Upper lobe of left lung (tissue), 6 donors: Measurements from ENCODE around the gene TRPC4. TPM values are rescaled to one million over a fixed set of nuclear protein-coding genes. Genes with fewer than 3 reads are reported as not detected.
A peak's percentile ranks its signal among the peaks of the same experiment; 100 is the strongest.

Experiments used
- ATAC-seq, 2 donors: fragments of 200-7000 bp; cut with Tn5 transposase; one replicate each; pipeline ENCODE4 v1.9.1; 2022; ENCODE audit warnings: mild to moderate bottlenecking in 2 of 2, moderate library complexity in 2 of 2; ENCODE audit not compliant: low FRiP score in 2 of 2
- DNase-seq, 2 donors: peaks; one replicate each; pipeline ENCODE4 v3.0.0-alpha.2; 2019 to 2020
- H3K27ac ChIP-seq, 4 donors: fragments of 200-600 bp; sonication (generic); one replicate each; pipeline ENCODE4 v1.5.1; 2016 to 2019
- H3K27me3 ChIP-seq, 4 donors: fragments of 200-600 bp; sonication (generic); one replicate each; pipeline ENCODE4 v1.5.1; 2017 to 2019
- H3K36me3 ChIP-seq, 4 donors: fragments of 200-600 bp; sonication (generic); one replicate each; pipeline ENCODE4 v1.5.1; 2016 to 2019
- H3K4me1 ChIP-seq, 4 donors: fragments of 200-600 bp; sonication (generic); one replicate each; pipeline ENCODE4 v1.5.1; 2018 to 2019
- H3K4me3 ChIP-seq, 4 donors: fragments of 200-600 bp; sonication (generic); one replicate each; pipeline ENCODE4 v1.5.1; 2017 to 2019; ENCODE audit warnings: mild to moderate bottlenecking in 2 of 4, moderate library complexity in 1 of 4
- H3K9me3 ChIP-seq, 4 donors: fragments of 200-600 bp; sonication (generic); one replicate each; pipeline ENCODE4 v1.5.1; 2018 to 2019
- EP300 ChIP-seq, 4 donors: sonication (generic); formaldehyde crosslinking; IDR thresholded peaks; one replicate each; pipeline ENCODE4 v1.5.1; 2017; ENCODE audit warnings: antibody characterized with exemption in 4 of 4, control low read depth in 2 of 4
- POLR2A ChIP-seq, 4 donors: fragments of 450-650 bp; IDR thresholded peaks; one replicate each; pipeline ENCODE4 v1.5.1; 2016 to 2017; ENCODE audit warnings: antibody characterized with exemption in 4 of 4, mild to moderate bottlenecking in 2 of 4
- POLR2AphosphoS5 ChIP-seq, 2 donors: sonication (generic); formaldehyde crosslinking; IDR thresholded peaks; one replicate each; pipeline ENCODE4 v1.5.1; 2017; ENCODE audit warnings: antibody characterized with exemption in 2 of 2
- WGBS, 2 donors: methylation state at CpG; one replicate each; pipeline ENCODE4 v1.1.5; 2017 to 2018; 5-methylcytosine and 5-hydroxymethylcytosine counted together
- total RNA-seq, 6 donors: library from RNA; depleted of rRNA in 4 of 6; stranded (reverse); fragments of >200 nt in 4 of 6; gene quantifications; one replicate each; pipeline versions ENCODE4 v1.1.0 to v1.2.1, GENCODE V29; 2016 to 2021
- TF ChIP-seq, protein P1 (sequence below), 6 experiments: fragments of 450-650 bp in 4 of 6; fragments of 200-600 bp in 2 of 6; sonication (generic) in 2 of 6; IDR thresholded peaks; one replicate each; pipeline ENCODE4 v1.5.1; 2016 to 2019; ENCODE audit warnings: antibody characterized with exemption in 6 of 6
- donor health status: DM: no; HTN: no; CAD: no; lungs with moderate emphysema.
- donor health status: DM: no; HTN: yes; CAD: no; lungs with severe emphysema.

Gene TRPC4
- total RNA-seq, 6 donors from 2014 or later, result 0.39 to 6.3 (median 1.8) TPM

DNA sequence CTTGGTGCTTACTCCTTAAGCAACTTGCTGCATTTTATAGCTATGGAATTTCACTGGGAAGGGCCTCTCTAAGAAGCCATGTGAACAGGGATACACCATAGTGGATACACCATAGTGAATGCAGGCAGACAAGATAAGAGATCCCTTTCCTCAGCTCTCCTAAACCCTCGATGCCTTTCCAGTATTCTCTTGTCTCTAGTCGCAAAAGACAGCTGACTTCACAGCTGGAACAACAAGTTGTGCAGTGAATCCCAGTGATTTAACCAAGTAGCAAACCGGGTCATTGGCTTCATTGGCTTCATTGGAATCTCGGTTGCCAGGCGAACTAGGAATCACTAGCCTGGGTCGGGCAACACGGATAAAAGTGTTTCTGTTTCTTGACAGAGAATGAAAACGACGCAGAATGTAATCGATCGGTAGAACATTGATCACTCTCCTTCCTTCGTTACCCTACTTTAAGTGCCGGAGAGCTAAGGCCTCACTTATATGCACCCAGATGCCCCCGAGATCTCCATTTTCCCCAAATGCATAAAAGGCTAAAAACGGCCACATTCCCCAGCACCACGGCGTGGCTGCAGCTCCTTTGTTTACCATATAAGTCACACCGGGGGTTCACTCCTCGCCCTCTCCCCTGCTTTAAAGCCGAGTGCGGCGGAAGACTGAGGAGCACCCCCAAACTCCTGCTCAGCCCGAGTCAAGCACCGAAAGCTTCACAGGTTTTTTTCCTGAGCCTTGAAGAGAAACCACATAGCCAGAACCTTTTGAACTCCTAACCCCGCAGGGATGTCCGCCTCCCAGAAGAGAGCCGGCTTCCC, 674 bp downstream of the TRPC4 start:
- peaks cover 0 to 11% (median 3%) of the 10 kb centered on the region in 4 donors for H3K27me3 ChIP-seq
- no peaks in the 10 kb centered on the region for H3K9me3 ChIP-seq
- H3K36me3 ChIP-seq, result no peaks in the 10 kb centered on the region
- H3K27ac ChIP-seq, result peak overlapping the region in 3 of 4 donors; percentile 7 to 55 (median 46)
- ATAC-seq (peak in 1 of 2 donors; percentile 16), DNase-seq (no peak)
- WGBS, 2 donors, result 13 to 14% methylated on average over 23 to 27 of the region's 27 CpGs
- H3K4me1 ChIP-seq, result peaks cover 4 to 15% (median 9%) of the 10 kb centered on the region in 4 donors
- peak overlapping the region in 3 of 4 donors; percentile 30 to 45 (median 44) for H3K4me3 ChIP-seq
- no peak for TF ChIP-seq POLR2A (IDR thresholded peaks at IDR 0.05)
- TF ChIP-seq POLR2AphosphoS5 (IDR thresholded peaks at IDR 0.05), result no peak
- TF ChIP-seq EP300 (IDR thresholded peaks at IDR 0.05), result no peak
- TF ChIP-seq, protein P1, sequence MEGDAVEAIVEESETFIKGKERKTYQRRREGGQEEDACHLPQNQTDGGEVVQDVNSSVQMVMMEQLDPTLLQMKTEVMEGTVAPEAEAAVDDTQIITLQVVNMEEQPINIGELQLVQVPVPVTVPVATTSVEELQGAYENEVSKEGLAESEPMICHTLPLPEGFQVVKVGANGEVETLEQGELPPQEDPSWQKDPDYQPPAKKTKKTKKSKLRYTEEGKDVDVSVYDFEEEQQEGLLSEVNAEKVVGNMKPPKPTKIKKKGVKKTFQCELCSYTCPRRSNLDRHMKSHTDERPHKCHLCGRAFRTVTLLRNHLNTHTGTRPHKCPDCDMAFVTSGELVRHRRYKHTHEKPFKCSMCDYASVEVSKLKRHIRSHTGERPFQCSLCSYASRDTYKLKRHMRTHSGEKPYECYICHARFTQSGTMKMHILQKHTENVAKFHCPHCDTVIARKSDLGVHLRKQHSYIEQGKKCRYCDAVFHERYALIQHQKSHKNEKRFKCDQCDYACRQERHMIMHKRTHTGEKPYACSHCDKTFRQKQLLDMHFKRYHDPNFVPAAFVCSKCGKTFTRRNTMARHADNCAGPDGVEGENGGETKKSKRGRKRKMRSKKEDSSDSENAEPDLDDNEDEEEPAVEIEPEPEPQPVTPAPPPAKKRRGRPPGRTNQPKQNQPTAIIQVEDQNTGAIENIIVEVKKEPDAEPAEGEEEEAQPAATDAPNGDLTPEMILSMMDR (IDR thresholded peaks at IDR 0.05), result no peak

- 94 to 100% methylated on average over 1 of the region's 1 CpG for WGBS, 2 donors
- no peak for TF ChIP-seq POLR2AphosphoS5 (IDR thresholded peaks at IDR 0.05)
- no peak for TF ChIP-seq EP300 (IDR thresholded peaks at IDR 0.05)
- TF ChIP-seq, protein P1 (IDR thresholded peaks at IDR 0.05), result no peak
- TF ChIP-seq POLR2A (IDR thresholded peaks at IDR 0.05), result no peak
- no peaks in the 10 kb centered on the region for H3K27me3 ChIP-seq
- H3K27ac ChIP-seq, result no peak overlapping the region
- no peaks in the 10 kb centered on the region for H3K9me3 ChIP-seq
- H3K4me3 ChIP-seq, result no peak overlapping the region
- no peaks in the 10 kb centered on the region for H3K36me3 ChIP-seq
- DNase-seq, result no peak
- H3K4me1 ChIP-seq, result no peaks in the 10 kb centered on the region
- no peak for ATAC-seq
Measured at GRCh38 chr13:37863708-37864107, 5.9 kb downstream of the TRPC4 start.

DNA sequence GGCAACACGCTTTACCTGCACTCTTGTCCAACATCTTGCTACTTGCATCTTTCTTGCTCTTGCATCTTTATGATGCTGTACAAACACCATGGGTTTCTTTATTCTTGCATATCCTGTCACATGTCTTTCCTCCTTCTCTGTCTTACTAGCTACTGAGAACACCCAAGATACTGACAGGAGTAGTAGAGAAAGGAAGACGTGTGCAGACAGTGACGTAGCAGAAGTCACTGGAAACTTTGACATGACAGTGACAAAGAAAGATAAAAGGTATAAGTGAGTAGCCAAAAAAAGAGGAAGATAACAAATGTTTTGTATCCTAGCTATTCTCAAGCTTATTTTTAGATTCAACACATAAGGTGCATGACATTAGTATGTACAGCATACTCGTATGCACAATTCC, 34.2 kb downstream of the TRPC4 start:
- Histone ChIP-seq H3K27me3 (no peaks in the 10 kb centered on the region), H3K9me3 (no peaks in the 10 kb centered on the region), H3K27ac (no peak overlapping the region), H3K4me3 (no peak overlapping the region), H3K36me3 (no peaks in the 10 kb centered on the region), H3K4me1 (no peaks in the 10 kb centered on the region)
- TF ChIP-seq EP300 (IDR thresholded peaks at IDR 0.05) (no peak), POLR2AphosphoS5 (IDR thresholded peaks at IDR 0.05) (no peak), POLR2A (IDR thresholded peaks at IDR 0.05) (no peak)
- TF ChIP-seq, protein P1 (IDR thresholded peaks at IDR 0.05), result no peak
- DNase-seq (no peak), ATAC-seq (no peak)
- 87 to 90% methylated on average over 4 of the region's 4 CpGs for WGBS, 2 donors

DNA sequence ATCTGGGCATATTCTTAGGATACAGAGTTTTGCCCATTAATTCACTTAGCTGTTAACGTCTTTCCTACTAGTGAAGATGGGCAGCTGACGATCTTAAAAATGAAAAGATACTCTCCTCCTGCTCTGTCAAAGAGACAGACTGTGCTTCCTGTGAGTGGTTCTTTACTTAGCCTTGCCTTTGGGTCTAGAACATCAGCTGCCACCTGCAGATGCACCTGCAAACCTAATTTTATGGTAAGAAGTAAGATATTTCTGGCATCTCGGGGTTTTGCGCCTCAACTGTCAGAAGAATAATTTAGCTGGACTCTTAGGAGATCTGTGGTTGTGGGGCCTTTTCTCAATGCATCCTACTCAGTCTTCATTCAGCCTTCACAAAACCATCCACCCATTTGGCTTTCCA, 36.2 kb downstream of the TRPC4 start:
- TF ChIP-seq, protein P1 (IDR thresholded peaks at IDR 0.05), result no peak
- TF ChIP-seq POLR2A (IDR thresholded peaks at IDR 0.05) (no peak), EP300 (IDR thresholded peaks at IDR 0.05) (no peak), POLR2AphosphoS5 (IDR thresholded peaks at IDR 0.05) (no peak)
- no peaks in the 10 kb centered on the region for H3K4me1 ChIP-seq
- DNase-seq (no peak), ATAC-seq (no peak)
- H3K4me3 ChIP-seq, result no peak overlapping the region
- WGBS, 2 donors, result 60 to 63% methylated on average over 4 of the region's 4 CpGs
- no peaks in the 10 kb centered on the region for H3K9me3 ChIP-seq
- H3K27ac ChIP-seq, result no peak overlapping the region
- no peaks in the 10 kb centered on the region for H3K36me3 ChIP-seq
- no peaks in the 10 kb centered on the region for H3K27me3 ChIP-seq
